PC-3 (cell line): ENCODE results near the gene TRH.

Experiments
- EZH2 ChIP-seq: fragments of 300-600 bp; sonication (generic); IDR thresholded peaks from one replicate; pipeline ENCODE4 v1.6.1; 2017; ENCODE audit warnings: antibody characterized with exemption, mild to moderate bottlenecking, low read length; ENCODE audit not compliant: unreplicated experiment
- EZH2phosphoT487 ChIP-seq: fragments of 300-600 bp; sonication (generic); IDR thresholded peaks from 2 replicates; pipeline ENCODE4 v1.6.1; 2018; ENCODE audit warnings: mild to moderate bottlenecking, antibody characterized with exemption, low read length, borderline replicate concordance
- TF ChIP-seq, protein P1 (sequence below): fragments of 300-600 bp; sonication (generic); conservative IDR thresholded peaks from 2 replicates; pipeline ENCODE4 v1.5.1; 2017; ENCODE audit warnings: antibody characterized with exemption, low read depth, mild to moderate bottlenecking, low read length

DNA sequence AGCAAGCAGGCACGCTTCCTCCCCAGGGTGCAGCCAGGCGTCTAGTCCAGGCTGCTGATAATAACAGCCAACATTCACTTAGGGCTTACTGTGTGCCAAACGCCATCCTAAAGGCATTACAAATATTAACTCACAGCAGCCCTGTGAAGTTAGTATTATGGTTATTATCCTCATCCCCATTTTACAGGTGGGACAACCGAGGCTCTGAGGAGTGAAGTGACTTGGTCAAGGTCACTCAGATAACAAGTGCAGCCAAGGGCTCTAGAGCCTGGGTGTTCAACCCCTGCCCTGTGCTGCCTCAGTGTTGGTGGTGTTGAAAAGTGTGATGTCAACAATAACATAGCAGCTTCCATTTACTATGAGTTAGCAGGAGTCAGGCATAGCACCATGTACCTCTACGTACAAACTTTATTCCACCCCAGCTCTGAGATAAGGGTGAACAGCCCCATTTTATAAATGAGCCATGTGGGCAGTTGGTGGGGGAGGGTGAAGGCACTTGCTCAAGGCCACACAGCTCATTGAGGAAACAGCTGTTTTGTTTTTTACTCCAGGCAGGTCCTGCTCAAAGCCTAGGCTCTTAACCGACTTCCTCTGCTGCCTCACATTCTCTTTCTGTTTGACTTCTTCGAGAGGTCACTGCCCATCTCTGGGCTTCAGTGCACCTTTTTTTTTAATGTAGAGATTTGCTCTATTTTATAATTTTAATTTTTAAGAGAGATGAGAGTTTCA is 24.0 kb upstream of the TRH start:
- TF ChIP-seq, protein P1, sequence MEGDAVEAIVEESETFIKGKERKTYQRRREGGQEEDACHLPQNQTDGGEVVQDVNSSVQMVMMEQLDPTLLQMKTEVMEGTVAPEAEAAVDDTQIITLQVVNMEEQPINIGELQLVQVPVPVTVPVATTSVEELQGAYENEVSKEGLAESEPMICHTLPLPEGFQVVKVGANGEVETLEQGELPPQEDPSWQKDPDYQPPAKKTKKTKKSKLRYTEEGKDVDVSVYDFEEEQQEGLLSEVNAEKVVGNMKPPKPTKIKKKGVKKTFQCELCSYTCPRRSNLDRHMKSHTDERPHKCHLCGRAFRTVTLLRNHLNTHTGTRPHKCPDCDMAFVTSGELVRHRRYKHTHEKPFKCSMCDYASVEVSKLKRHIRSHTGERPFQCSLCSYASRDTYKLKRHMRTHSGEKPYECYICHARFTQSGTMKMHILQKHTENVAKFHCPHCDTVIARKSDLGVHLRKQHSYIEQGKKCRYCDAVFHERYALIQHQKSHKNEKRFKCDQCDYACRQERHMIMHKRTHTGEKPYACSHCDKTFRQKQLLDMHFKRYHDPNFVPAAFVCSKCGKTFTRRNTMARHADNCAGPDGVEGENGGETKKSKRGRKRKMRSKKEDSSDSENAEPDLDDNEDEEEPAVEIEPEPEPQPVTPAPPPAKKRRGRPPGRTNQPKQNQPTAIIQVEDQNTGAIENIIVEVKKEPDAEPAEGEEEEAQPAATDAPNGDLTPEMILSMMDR, result no peak
- TF ChIP-seq EZH2phosphoT487 (no peak), EZH2 (no peak)
